Measurements from ENCODE around the gene CYP4F3.
"Not testable (repeated sequence)": the region's sequence is repeated elsewhere in the genome, so short reads cannot be mapped to it uniquely, and the experiment has no call there.

GRCh38 chr19:15593766-15594165, 46.9 kb upstream of the CYP4F3 start:
- not testable (repeated sequence) for TF ChIP-seq POLR2A, TAF1, POLR2AphosphoS5, SPI1, POU2F2 (IDR thresholded peaks at IDR 0.05; ENCODE audit: low read depth, low read length)

Data from GM12891 (cell line).